ENCODE results near the gene BRI3.

- TF ChIP-seq ATF6 (CRISPR knock-in tag; conservative IDR thresholded peaks at IDR 0.05) (no peak), ETV5 (CRISPR knock-in tag; IDR thresholded peaks at IDR 0.05; ENCODE audit: borderline replicate concordance) (no peak), SP1 (IDR thresholded peaks at IDR 0.05) (no peak), SP1 (CRISPR knock-in tag; IDR thresholded peaks at IDR 0.05) (no peak), ZNF75D (CRISPR knock-in tag; IDR thresholded peaks at IDR 0.05; ENCODE audit: borderline replicate concordance) (no peak)
Measured at GRCh38 chr7:98286093-98286539, 4.6 kb downstream of the BRI3 start.
